Measurements from ENCODE around the gene SLIT1. TPM values are rescaled to one million over a fixed set of nuclear protein-coding genes. Genes with fewer than 3 reads are reported as not detected.

The SLIT1 gene
- total RNA-seq, 1 experiment from 2014 or later: not detected

GRCh38 chr10:97171001-97171400 lies 14.8 kb downstream of the SLIT1 start:
- no peak for DNase-seq (ENCODE audit: low read depth)

DNA sequence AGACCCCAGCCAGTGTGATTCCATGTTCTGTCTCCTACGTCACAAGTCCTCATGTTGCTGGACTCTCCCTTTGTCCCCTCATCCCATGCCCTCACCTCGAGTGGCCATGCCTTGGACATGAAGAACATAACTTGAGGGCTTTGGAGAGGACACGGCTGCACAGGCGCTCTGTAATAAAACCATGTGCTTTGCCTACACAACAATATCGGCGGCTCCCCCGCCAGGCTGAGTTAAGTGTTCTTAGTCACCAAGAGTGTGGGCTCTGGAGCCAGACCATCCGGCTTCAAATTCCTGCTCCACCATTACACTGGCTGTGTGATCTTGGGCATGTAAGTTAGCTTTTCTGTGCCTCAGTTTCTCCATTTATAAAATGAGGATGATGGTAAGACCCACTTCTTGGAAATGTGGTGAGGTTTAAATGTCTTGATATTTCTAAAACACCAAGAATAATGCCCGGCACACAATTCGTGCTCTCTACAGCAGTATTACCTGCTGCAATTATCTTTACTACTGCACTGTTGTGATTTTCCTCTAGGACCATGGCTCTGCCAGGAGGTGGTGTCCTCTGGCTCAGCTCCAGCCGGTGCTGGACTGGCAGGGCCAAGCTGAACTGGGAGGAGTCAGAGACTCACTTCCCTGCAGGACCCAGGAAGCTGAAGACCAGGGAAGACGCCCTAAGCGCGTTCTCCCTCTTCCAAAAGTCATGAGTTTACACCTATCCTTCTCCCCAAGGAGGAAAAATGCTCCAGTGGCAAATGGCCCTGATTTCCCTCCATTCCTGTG lies 15.7 kb downstream of the SLIT1 start:
- DNase-seq (ENCODE audit: low read depth): peak; percentile 20

DNA sequence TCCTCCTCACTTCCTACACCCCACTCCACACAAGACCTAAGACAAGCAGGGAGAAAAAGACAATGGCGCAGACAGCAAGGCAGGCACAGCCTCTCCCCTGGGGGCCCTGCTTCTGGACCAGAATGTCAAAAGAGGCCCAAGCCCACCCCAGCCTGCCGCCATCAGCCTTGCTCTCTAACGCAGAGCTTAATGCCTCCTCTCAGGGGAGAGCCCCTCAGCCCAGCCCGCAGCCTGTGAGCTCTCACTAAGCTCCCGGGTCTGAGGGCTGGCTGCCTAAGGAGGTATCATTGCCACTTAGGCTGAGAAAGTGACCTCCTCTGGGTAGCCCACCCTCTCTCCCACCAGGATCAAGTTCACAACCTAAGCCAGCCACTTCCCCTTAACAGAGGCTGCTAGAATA lies 16.7 kb downstream of the SLIT1 start:
- DNase-seq (ENCODE audit: low read depth): no peak

DNA sequence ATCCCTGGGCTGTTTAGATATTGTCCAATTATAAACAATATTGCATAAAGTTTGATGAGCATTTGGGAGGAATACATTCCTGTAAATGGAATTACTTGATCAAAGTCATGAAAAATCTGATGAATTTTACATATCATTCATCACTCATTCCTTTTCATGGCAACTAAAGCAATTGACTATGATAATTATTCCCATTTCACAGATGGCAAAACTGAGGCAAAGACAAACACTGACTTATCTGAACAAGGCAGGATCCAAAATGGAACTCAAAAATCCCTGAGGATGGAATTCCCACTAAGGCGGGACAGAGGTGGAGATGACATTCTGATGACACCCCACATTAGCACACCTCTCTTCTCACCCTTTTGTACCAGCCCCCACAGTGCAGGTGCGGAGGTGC lies 17.1 kb downstream of the SLIT1 start:
- DNase-seq (ENCODE audit: low read depth): no peak

GRCh38 chr10:97165499-97165898 lies 20.3 kb downstream of the SLIT1 start:
- DNase-seq (ENCODE audit: low read depth): no peak

- DNase-seq (ENCODE audit: low read depth): no peak
These were observed 21.8 kb downstream of the SLIT1 start for GRCh38 chr10:97163781-97164501.

GRCh38 chr10:97163181-97163580 lies 22.6 kb downstream of the SLIT1 start:
- no peak for DNase-seq (ENCODE audit: low read depth)

- DNase-seq (ENCODE audit: low read depth): no peak
These were observed 26.0 kb downstream of the SLIT1 start for GRCh38 chr10:97159646-97160305.

DNA sequence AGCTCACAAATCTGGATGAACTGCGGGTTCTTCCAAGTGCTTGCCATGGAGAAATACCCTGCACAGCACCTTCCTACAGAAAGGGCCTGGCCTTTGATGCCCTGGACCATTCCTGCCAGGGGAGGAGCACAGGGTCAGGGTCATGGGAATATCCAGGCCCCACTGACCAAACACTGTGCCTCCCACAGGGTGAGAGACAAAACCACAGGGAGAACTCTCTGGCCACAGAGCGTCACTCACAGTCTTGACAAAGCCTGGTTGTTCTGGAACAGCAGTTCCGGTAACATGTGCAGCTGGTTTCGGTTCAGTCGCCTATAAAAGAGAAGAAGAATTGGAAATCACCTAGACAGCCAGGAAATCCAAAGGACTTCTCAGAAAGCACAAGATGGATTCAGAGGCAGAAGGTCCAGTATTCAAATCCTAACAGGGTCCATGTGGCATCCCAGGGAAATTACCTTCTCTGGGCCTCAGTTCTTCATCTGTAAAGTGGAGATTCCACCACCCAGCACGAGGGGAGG lies 28.1 kb downstream of the SLIT1 start:
- DNase-seq (ENCODE audit: low read depth): peak; percentile 6

- no peak for DNase-seq (ENCODE audit: low read depth)
These were observed 31.0 kb downstream of the SLIT1 start for GRCh38 chr10:97154781-97155180.

- DNase-seq (ENCODE audit: low read depth): no peak
These were observed 31.6 kb downstream of the SLIT1 start for GRCh38 chr10:97154162-97154561.

DNA sequence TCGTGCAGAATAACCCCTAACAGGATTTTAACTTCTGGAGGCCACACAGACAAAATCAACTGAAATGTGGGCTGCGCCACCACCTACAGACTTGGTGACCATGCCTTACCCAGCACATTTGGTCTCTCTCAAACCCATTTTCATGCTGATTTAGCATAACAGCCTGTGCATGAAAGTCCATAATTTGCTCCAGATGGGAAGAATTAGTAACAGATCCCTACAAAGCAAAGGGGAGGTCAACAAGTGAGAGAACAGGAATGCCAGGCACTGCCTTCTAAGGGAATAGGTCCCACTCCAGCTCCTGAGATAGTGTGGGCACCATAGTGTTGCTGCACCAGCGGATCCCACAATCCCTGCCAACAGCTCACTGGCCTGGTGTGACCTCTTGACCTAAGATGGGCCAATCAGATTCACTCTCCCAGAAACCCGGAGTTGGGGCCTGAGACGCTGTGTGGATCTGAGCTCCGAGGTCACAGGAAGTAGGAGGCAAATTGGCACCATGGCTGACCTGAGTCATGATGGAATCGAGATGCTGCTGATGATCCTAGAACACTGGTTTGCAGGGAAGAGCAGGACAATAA lies 32.4 kb downstream of the SLIT1 start:
- no peak for DNase-seq (ENCODE audit: low read depth)

DNA sequence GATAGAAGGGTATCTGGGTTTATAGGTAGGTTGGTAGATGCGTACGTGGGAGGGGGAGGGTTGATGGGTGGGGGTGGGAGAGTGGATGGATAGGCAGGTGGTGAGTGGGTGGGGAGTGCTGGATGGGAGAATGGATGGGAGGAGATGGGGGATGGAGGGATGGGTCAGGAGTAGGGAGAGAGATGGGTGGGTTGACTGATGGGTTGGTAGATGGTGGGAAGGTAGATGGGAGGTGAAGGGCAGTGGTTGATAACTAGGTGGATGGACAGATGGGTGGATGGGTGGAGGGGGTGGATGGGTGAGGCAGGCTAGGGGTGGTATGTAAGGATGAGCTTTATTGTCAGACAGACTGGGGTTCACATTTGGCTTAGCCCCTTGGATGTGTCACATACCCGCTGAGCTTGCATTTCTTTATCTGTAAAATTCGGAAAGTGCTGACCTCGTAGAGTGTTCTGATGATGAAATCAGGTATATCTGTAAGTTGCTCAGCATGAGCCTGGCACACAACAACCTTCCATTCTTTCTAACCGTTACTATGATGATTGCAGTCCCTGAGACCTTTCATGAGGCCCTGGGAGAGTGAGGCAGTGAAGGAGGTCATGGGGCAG lies 34.3 kb downstream of the SLIT1 start:
- no peak for DNase-seq (ENCODE audit: low read depth)

DNA sequence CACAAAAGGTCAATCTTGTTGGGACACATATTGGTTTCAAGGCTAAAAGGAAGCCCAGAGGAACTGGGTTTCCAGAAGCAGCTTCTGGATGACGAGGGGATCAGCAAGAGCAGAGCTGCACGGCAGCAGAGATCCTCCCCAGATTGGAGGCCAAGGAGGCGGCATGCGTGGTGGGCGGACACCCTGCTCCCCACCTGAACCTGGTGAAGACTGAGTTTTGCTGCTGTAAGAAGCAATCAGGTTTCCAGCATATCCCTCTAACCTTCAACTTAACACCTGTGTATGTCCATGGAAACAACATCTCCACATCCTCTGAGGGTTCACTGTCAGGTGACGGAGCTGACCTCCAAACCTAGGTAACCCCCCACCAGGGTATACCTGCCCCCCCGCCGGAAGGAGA lies 35.1 kb downstream of the SLIT1 start:
- no peak for DNase-seq (ENCODE audit: low read depth)

DNA sequence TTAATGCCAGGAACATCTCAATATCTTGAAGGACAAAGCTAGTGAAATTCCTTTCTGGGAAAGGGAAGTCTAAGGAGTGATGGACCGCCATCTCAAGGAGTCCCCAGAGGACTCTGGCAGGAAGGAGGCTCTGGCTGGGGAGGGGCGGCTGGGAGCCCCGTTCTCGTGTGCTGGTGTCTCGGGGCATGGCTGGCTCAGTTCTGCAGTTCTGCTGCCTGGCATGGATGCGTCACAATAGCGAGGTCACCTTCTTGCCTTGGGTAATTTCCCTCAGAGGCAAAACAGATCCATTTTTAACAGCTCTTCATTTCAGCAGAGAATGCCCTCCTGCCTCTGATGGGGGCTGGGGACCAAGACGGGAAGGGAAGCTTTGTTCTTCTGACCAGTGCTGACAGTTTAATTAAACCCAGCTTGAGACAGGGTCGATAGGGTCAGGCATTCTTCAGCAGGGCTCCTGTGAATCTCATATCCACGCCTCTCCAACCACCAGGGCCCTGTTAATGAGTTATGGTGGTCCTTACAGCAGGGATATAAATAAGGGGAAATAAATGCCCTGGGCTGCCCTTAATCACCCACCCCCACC lies 35.7 kb downstream of the SLIT1 start:
- DNase-seq (ENCODE audit: low read depth): no peak

DNA sequence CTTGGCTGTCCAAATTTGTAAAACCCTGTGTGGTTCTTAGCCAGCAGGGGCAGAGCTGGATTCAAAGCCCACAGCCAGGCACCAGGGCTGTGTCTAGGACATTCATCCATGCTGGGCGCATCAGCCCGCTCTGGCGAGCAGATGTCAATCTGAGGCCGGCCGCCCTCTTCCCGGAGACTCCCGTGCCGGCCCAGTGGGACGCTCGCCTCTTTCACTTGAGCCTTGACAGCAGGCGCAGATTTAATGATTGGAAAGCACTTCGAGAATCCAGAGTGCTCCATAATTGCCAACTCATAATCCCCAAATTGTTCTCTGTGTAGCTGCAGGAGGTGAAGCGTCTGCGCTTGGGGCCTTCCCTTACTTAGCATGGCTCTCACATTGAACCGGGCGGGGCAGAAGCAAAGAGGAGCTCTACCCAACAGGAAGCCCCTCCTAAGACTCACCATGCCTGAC lies 36.7 kb downstream of the SLIT1 start:
- DNase-seq (ENCODE audit: low read depth): no peak

GRCh38 chr10:97144297-97144696 lies 41.5 kb downstream of the SLIT1 start:
- no peak for DNase-seq (ENCODE audit: low read depth)

DNA sequence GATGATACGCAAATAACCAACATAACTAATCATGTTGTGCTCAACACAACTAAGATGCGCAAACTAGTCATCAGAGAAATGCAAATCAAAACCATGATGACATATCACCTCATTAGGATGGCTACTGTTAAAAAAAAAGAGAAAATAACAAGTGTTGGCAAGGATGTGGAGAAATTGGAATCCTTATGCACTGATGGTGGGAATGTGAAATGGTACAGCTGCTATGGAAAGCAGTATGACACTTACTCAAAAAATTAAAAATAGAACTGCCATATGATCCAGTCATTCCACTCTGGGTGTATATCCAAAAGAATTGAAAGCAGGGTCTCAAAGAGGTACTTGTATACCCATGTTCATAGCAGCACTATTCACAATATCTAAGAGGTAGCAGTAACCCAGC lies 42.9 kb downstream of the SLIT1 start:
- DNase-seq (ENCODE audit: low read depth): no peak

DNA sequence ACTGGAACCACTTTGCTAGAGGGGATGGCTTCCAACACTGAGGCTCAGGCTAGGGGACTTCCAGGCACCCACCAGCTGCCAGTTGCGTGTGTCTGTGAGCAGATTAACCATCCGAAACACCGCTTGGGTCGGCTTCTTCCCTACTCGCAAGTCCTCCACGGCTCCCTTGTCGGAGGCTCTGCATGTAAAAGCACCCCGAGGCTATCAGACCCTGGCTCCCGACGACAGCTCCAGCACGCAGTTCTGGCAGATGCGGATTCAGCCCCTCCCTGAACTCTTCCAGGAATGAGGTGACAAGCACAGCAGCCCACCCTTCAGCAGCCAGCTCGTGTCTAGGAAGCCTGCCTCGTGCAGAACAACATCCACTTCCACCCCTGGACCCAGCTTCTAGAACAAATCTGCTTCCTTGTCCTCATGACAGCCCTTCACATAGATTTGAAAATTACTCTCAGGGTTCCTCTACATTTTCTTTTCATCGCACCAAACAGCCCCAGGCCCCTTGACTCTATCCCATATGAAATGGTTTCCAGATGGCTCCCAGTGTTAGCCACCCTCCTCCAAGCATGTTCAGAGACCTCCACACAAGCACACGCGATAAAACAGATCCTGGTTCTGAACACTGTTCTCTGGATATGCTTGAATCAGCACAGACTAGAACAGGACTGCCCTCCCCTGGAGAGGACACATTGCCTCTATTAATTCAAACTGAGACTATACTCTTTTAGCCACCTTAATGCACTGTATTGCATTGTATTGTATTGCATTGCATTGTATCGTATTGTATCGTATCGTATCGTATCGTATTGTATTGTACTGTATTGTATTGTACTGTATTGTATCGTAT lies 44.6 kb downstream of the SLIT1 start:
- DNase-seq (ENCODE audit: low read depth): no peak
